ENCODE data around the gene TAS2R5. TPM values are rescaled to one million over a fixed set of nuclear protein-coding genes. Genes with fewer than 3 reads are reported as not detected.
"Not testable (repeated sequence)": the region's sequence is repeated elsewhere in the genome, so short reads cannot be mapped to it uniquely, and the experiment has no call there.

Gene TAS2R5
- total RNA-seq, 1 donor from 2014 or later, result 6.1 TPM

DNA sequence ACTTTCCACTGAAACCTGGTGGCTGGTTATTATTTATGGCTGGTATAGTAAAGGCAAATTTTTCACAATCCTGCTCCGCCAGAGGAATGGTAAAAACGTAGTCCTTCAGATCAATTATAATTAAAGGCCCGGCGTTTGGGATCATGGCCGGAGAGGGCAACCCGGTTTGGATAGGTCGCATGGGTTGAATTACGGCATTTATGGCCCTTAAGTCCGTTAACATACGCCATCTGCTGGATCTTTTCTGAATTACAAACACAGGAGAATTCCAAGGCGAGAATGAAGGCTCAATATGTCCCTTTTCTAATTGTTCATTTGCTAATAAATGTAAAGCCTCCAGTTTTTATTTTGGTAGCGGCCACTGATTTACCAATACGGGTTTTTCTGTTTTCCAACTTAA, 37.4 kb upstream of the TAS2R5 start:
- intact Hi-C loops (cut with DNase I), result no loop called here
- no peak for DNase-seq (ENCODE audit: extremely low spot score in 2 of 2)
- H3K27me3 ChIP-seq, result no peaks in the 10 kb centered on the region
- H3K4me1 ChIP-seq, result no peaks in the 10 kb centered on the region
- TF ChIP-seq CTCF (IDR thresholded peaks at IDR 0.05) (no peak), POLR2A (IDR thresholded peaks at IDR 0.05) (no peak), POLR2AphosphoS5 (IDR thresholded peaks at IDR 0.05; ENCODE audit: insufficient read depth in 1 of 2, low read depth in 1 of 2) (no peak)
- H3K4me3 ChIP-seq, result no peak overlapping the region
- H3K9me3 ChIP-seq, result peaks cover 17% of the 10 kb centered on the region
- peaks cover 12 to 68% of the 10 kb centered on the region in 2 donors for H3K36me3 ChIP-seq
- H3K27ac ChIP-seq, result no peak overlapping the region

DNA sequence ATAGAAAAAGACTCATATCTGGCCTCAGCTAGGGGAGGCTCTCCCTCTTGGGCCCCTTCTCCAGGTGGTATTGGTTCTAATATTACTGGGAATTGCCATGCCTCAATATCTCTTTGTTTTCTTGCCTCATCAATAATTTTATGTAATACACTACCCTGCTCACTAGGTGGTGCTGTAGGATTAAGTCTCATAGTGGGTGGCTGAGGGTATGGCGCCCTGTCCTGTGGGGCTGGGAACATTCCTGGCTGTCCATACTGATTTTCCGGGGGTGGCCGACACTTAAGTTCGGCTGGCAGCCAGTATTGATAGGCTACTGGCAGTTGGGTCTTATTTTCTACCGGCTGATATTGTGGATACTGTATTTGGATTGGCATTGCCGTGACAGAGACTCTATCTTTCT, 35.1 kb upstream of the TAS2R5 start:
- peaks cover 12 to 55% of the 10 kb centered on the region in 2 donors for H3K36me3 ChIP-seq
- intact Hi-C loops (cut with DNase I), result no loop called here

DNA sequence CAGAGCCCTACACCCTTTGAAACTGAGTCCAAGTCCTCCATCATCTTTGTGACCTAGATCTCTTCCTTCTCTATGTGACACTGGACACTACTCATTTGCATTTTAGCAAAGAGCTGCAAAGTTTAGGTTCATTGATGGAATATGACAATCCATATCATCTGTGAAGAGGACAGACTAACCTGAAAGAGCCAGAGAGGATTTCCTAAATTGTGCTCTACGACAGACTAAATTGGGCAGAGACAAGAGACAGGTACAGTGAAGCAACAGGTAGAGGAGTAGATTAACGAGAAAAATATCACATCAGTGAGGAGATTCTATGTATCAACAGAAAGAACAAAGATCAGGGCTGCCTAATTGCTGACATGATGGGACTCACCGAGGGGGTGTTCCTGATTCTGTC, 26.2 kb upstream of the TAS2R5 start, which contains the start of gene TAS2R3:
Gene TAS2R3, plus strand, starts transcription at position 301 of the 400 bp plus-strand sequence. Its CDS starts 62 bp downstream, at position 363.
- TF ChIP-seq POLR2AphosphoS5 (IDR thresholded peaks at IDR 0.05; ENCODE audit: insufficient read depth in 1 of 2, low read depth in 1 of 2) (no peak), POLR2A (IDR thresholded peaks at IDR 0.05) (no peak), CTCF (IDR thresholded peaks at IDR 0.05) (no peak)
- H3K4me3 ChIP-seq, result no peak within 1 kb of the TSS
- peaks cover 0 to 25% of the 10 kb centered on the region in 2 donors for H3K36me3 ChIP-seq
- H3K4me1 ChIP-seq, result no peaks in the 10 kb centered on the region
- intact Hi-C loops (cut with DNase I), result no loop called here
- H3K9me3 ChIP-seq, result no peaks in the 10 kb centered on the region
- no peaks in the 10 kb centered on the region for H3K27me3 ChIP-seq
- no peak for DNase-seq (ENCODE audit: extremely low spot score in 2 of 2)
- H3K27ac ChIP-seq, result no peak within 1 kb of the TSS

More for the DNA sequence above, 35.1 kb upstream of the TAS2R5 start:
- no peak overlapping the region for H3K4me3 ChIP-seq
- no peak overlapping the region for H3K27ac ChIP-seq
- H3K27me3 ChIP-seq, result no peaks in the 10 kb centered on the region
- TF ChIP-seq POLR2AphosphoS5 (IDR thresholded peaks at IDR 0.05; ENCODE audit: insufficient read depth in 1 of 2, low read depth in 1 of 2), result no peak
- TF ChIP-seq POLR2A (IDR thresholded peaks at IDR 0.05), result no peak
- no peak for DNase-seq (ENCODE audit: extremely low spot score in 2 of 2)
- H3K4me1 ChIP-seq, result no peaks in the 10 kb centered on the region
- H3K9me3 ChIP-seq, result peaks cover 17% of the 10 kb centered on the region

GRCh38 chr7:141770083-141770583, 19.9 kb upstream of the TAS2R5 start:
- H3K36me3 ChIP-seq; H3K4me3 ChIP-seq; H3K27ac ChIP-seq; DNase-seq (ENCODE audit: extremely low spot score in 2 of 2); H3K4me1 ChIP-seq; intact Hi-C loops (cut with DNase I); H3K27me3 ChIP-seq; H3K9me3 ChIP-seq: not testable (repeated sequence)

DNA sequence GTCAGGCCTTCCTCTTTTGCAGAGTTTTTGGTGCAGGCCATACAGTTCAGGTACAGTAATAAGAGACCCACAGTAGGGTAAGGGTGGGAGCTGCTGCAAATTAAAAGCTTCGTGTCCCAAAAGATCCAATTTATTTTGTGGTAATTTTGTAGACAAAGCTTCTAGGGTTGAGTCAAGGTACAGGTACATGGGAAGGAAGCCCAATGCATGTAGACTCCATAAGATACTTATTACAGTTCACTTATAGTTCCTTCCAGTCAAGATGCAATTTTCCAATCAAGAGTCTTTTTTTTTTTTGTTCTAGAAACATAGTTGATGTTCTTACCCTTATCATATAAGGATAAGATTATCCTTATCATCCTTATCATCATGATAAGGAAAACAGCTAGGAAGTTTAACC, 13.6 kb upstream of the TAS2R5 start, which contains the start of gene TAS2R4:
Gene TAS2R4, plus strand, starts transcription at position 301 of the 400 bp plus-strand sequence. CDS start 1,815 bp downstream, outside the sequence.
- Histone ChIP-seq H3K4me1 (no peaks in the 10 kb centered on the region), H3K27ac (no peak within 1 kb of the TSS), H3K4me3 (no peak within 1 kb of the TSS), H3K36me3 (peaks cover 0 to 13% of the 10 kb centered on the region in 2 donors), H3K9me3 (no peaks in the 10 kb centered on the region), H3K27me3 (no peaks in the 10 kb centered on the region)
- no peak for TF ChIP-seq CTCF (IDR thresholded peaks at IDR 0.05)
- TF ChIP-seq POLR2A (IDR thresholded peaks at IDR 0.05), result no peak
- TF ChIP-seq POLR2AphosphoS5 (IDR thresholded peaks at IDR 0.05; ENCODE audit: insufficient read depth in 1 of 2, low read depth in 1 of 2), result no peak
- intact Hi-C loops (cut with DNase I), result no loop called here
- no peak for DNase-seq (ENCODE audit: extremely low spot score in 2 of 2)

DNA sequence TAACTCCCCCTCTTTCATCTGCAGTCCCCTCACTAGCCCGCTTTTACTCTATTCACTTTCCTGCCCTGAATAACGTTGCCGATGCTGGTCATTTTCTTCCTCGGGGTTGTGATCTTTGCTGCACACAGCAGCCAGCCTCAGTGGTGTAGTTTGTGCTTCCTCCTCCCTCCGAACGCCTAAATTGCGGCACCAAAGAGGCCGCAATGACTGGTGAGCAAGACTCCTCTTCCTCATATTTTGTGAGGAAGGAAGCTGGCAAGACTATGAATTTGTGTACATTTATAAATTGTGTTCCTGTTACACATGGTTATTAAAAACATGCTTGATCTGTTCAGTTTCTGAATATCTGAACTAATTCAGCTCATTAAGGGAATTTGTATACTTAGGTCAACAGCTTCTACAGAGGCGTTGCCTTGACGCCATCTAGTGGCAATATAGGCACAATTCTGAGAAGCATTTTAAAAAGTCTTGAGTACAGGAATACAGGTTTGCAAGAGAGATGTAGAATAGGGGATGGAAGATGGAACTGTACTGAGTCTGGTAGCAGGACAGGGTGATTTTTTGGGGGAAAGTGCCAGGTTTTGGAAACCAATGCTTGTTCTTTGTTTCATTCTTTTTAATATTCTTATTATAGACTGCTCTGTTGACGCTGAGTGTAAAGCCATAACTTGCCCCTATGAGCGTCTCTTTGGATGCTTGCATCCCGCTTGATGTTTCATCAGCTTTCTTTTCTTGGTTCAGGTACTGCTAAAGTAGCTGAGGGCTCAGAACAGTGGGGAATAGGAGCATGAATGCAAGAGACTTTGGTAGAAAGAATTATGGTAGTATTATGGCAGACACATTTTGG, 4.1 kb upstream of the TAS2R5 start:
- no peaks in the 10 kb centered on the region for H3K9me3 ChIP-seq
- H3K4me1 ChIP-seq, result no peaks in the 10 kb centered on the region
- intact Hi-C loops (cut with DNase I), result no loop called here
- peak in 2 of 3 experiments; percentile 6 to 25 for TF ChIP-seq CTCF (IDR thresholded peaks at IDR 0.05)
- TF ChIP-seq POLR2A (IDR thresholded peaks at IDR 0.05), result no peak
- no peaks in the 10 kb centered on the region for H3K27me3 ChIP-seq
- H3K36me3 ChIP-seq, result no peaks in the 10 kb centered on the region
- no peak for DNase-seq (ENCODE audit: extremely low spot score in 2 of 2)
- H3K27ac ChIP-seq, result no peak overlapping the region
- H3K4me3 ChIP-seq, result no peak overlapping the region
